SK-N-SH treated with all-trans-retinoic acid at 6 μM for 48 hours (cell line): ENCODE results near the gene MTRF1.

Source experiments
- ATAC-seq: fragments of 200-7000 bp; cut with Tn5 transposase; 3 replicates; pipeline ENCODE4 v1.9.1; 2020; ENCODE audit warnings: mild to moderate bottlenecking, moderate library complexity
- ARNTL ChIP-seq: fragments of 450-650 bp; formaldehyde crosslinking; IDR thresholded peaks from 2 replicates; pipeline ENCODE4 v1.5.0; 2020; ENCODE audit warnings: low read depth, mild to moderate bottlenecking, moderate library complexity, borderline replicate concordance
- BACH2 ChIP-seq: fragments of 250-450 bp; sonication (Bioruptor Pico); IDR thresholded peaks from 2 replicates; pipeline ENCODE4 v1.9.0; 2021; ENCODE audit warnings: mild to moderate bottlenecking, borderline replicate concordance
- CSDC2 ChIP-seq: fragments of 250-450 bp; sonication (Bioruptor Pico); IDR thresholded peaks from 2 replicates; pipeline ENCODE4 v1.5.0; 2020; ENCODE audit warnings: mild to moderate bottlenecking, moderate library complexity
- GLIS3 ChIP-seq: fragments of 250-450 bp; sonication (Bioruptor Pico); IDR thresholded peaks from 2 replicates; pipeline ENCODE4 v1.5.0; 2020; ENCODE audit warnings: mild to moderate bottlenecking, moderate library complexity
- ISL1 ChIP-seq: fragments of 250-450 bp; sonication (Bioruptor Pico); IDR thresholded peaks from 2 replicates; pipeline ENCODE4 v2.1.2; 2022; ENCODE audit warnings: mild to moderate bottlenecking, moderate library complexity
- OSR1 ChIP-seq: fragments of 250-450 bp; sonication (Bioruptor Pico); IDR thresholded peaks from 2 replicates; pipeline ENCODE4 v1.8.0; 2022; ENCODE audit warnings: moderate library complexity, mild to moderate bottlenecking, inconsistent platforms
- PPARA ChIP-seq: fragments of 250-450 bp; sonication (Bioruptor Pico); IDR thresholded peaks from 2 replicates; pipeline ENCODE4 v1.5.0; 2020; ENCODE audit warnings: mild to moderate bottlenecking, borderline replicate concordance
- RARB ChIP-seq: fragments of 250-450 bp; sonication (Bioruptor Pico); IDR thresholded peaks from 2 replicates; pipeline ENCODE4 v1.8.0; 2021; ENCODE audit warnings: mild to moderate bottlenecking, moderate library complexity
- SNAI2 ChIP-seq: fragments of 250-450 bp; sonication (Bioruptor Pico); IDR thresholded peaks from 2 replicates; pipeline ENCODE4 v1.5.0; 2020; ENCODE audit warnings: mild to moderate bottlenecking, moderate library complexity
- TCF4 ChIP-seq: fragments of 250-450 bp; sonication (Bioruptor Pico); IDR thresholded peaks from 2 replicates; pipeline ENCODE4 v1.8.0; 2021; ENCODE audit warnings: mild to moderate bottlenecking, moderate library complexity, borderline replicate concordance
- TOX ChIP-seq: fragments of 250-450 bp; sonication (Bioruptor Pico); IDR thresholded peaks from 2 replicates; pipeline ENCODE4 v1.8.0; 2021; ENCODE audit warnings: mild to moderate bottlenecking, moderate library complexity, borderline replicate concordance
- TSHZ2 ChIP-seq: fragments of 250-450 bp; sonication (Bioruptor Pico); IDR thresholded peaks from 2 replicates; pipeline ENCODE4 v1.5.0; 2020; ENCODE audit warnings: mild to moderate bottlenecking, moderate library complexity
- ZFP3 ChIP-seq: fragments of 250-450 bp; sonication (Bioruptor Pico); IDR thresholded peaks from 2 replicates; pipeline ENCODE4 v1.5.0; 2020; ENCODE audit warnings: mild to moderate bottlenecking, moderate library complexity
- ZFP30 ChIP-seq: fragments of 450-650 bp; formaldehyde crosslinking; IDR thresholded peaks from 2 replicates; pipeline ENCODE4 v1.5.0; 2022; ENCODE audit warnings: mild to moderate bottlenecking, moderate library complexity
- ZNF565 ChIP-seq: fragments of 450-650 bp; formaldehyde crosslinking; conservative IDR thresholded peaks from 2 replicates; pipeline ENCODE4 v1.5.0; 2020; ENCODE audit warnings: low read depth, mild to moderate bottlenecking, moderate library complexity
- ZNF70 ChIP-seq: fragments of 450-650 bp; formaldehyde crosslinking; IDR thresholded peaks from 2 replicates; pipeline ENCODE4 v1.5.0; 2020; ENCODE audit warnings: mild to moderate bottlenecking, moderate library complexity
- ZNF8 ChIP-seq: fragments of 450-650 bp; formaldehyde crosslinking; IDR thresholded peaks from 2 replicates; pipeline ENCODE4 v1.5.0; 2020; ENCODE audit warnings: mild to moderate bottlenecking, moderate library complexity
- TF ChIP-seq, protein P1 (sequence below): fragments of 250-450 bp; sonication (Bioruptor Pico); IDR thresholded peaks from 2 replicates; pipeline ENCODE4 v1.8.0; 2020; ENCODE audit warnings: mild to moderate bottlenecking, moderate library complexity, borderline replicate concordance
- TF ChIP-seq, protein P2 (sequence below): fragments of 250-450 bp; sonication (Bioruptor Pico); IDR thresholded peaks from 2 replicates; pipeline ENCODE4 v1.5.1; 2021; ENCODE audit warnings: mild to moderate bottlenecking, moderate library complexity
- TF ChIP-seq, protein P3 (sequence below): fragments of 250-450 bp; sonication (Bioruptor Pico); IDR thresholded peaks from 2 replicates; pipeline ENCODE4 v1.8.0; 2021; ENCODE audit warnings: low read depth, mild to moderate bottlenecking, moderate library complexity, borderline replicate concordance
- TF ChIP-seq, protein P4 (sequence below): fragments of 250-450 bp; sonication (Bioruptor Pico); IDR thresholded peaks from 2 replicates; pipeline ENCODE4 v1.5.1; 2020; ENCODE audit warnings: low read depth, mild to moderate bottlenecking, moderate library complexity

The MTRF1 gene

DNA sequence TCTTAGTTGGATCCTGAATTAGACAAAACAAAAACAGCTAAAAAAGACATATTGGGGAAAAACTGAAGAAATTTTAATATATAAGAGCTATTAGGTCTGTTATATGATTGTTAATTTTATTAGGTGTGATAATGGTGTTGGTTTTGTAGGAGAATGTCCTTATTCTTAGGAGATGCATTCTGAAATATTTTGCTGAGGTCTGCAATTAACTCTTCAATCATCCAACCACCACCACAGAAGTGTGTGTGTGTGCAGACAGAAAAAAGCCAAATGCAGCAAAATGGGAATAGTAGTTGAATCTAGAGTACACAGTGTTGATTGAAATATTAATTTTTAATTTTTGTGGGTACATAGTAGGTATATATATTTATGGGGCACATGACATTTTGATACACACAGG, 56.9 kb downstream of the MTRF1 start (continued):
- TF ChIP-seq, protein P1, sequence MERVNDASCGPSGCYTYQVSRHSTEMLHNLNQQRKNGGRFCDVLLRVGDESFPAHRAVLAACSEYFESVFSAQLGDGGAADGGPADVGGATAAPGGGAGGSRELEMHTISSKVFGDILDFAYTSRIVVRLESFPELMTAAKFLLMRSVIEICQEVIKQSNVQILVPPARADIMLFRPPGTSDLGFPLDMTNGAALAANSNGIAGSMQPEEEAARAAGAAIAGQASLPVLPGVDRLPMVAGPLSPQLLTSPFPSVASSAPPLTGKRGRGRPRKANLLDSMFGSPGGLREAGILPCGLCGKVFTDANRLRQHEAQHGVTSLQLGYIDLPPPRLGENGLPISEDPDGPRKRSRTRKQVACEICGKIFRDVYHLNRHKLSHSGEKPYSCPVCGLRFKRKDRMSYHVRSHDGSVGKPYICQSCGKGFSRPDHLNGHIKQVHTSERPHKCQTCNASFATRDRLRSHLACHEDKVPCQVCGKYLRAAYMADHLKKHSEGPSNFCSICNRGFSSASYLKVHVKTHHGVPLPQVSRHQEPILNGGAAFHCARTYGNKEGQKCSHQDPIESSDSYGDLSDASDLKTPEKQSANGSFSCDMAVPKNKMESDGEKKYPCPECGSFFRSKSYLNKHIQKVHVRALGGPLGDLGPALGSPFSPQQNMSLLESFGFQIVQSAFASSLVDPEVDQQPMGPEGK (CRISPR knock-in tag) = no peak
- no peak for TF ChIP-seq ZFP3

GRCh38 chr13:41203810-41204209, 59.6 kb downstream of the MTRF1 start:
- no peak for ATAC-seq
- no peak for TF ChIP-seq SNAI2 (CRISPR knock-in tag)
- no peak for TF ChIP-seq OSR1 (CRISPR knock-in tag)
- TF ChIP-seq ARNTL (CRISPR knock-in tag) = no peak

GRCh38 chr13:41200126-41200525, 63.2 kb downstream of the MTRF1 start:
- no peak for TF ChIP-seq ZFP30 (CRISPR knock-in tag)
- no peak for TF ChIP-seq BACH2 (CRISPR knock-in tag)
- TF ChIP-seq, protein P1 (CRISPR knock-in tag) = no peak
- TF ChIP-seq OSR1 (CRISPR knock-in tag) = no peak
- TF ChIP-seq RARB = no peak
- TF ChIP-seq PPARA (CRISPR knock-in tag) = no peak
- TF ChIP-seq ZNF8 = no peak
- TF ChIP-seq TOX = no peak
- TF ChIP-seq, protein P2, sequence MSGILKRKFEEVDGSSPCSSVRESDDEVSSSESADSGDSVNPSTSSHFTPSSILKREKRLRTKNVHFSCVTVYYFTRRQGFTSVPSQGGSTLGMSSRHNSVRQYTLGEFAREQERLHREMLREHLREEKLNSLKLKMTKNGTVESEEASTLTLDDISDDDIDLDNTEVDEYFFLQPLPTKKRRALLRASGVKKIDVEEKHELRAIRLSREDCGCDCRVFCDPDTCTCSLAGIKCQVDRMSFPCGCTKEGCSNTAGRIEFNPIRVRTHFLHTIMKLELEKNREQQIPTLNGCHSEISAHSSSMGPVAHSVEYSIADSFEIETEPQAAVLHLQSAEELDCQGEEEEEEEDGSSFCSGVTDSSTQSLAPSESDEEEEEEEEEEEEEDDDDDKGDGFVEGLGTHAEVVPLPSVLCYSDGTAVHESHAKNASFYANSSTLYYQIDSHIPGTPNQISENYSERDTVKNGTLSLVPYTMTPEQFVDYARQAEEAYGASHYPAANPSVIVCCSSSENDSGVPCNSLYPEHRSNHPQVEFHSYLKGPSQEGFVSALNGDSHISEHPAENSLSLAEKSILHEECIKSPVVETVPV = no peak
- TF ChIP-seq ZNF565 (CRISPR knock-in tag) = no peak
- TF ChIP-seq, protein P3, sequence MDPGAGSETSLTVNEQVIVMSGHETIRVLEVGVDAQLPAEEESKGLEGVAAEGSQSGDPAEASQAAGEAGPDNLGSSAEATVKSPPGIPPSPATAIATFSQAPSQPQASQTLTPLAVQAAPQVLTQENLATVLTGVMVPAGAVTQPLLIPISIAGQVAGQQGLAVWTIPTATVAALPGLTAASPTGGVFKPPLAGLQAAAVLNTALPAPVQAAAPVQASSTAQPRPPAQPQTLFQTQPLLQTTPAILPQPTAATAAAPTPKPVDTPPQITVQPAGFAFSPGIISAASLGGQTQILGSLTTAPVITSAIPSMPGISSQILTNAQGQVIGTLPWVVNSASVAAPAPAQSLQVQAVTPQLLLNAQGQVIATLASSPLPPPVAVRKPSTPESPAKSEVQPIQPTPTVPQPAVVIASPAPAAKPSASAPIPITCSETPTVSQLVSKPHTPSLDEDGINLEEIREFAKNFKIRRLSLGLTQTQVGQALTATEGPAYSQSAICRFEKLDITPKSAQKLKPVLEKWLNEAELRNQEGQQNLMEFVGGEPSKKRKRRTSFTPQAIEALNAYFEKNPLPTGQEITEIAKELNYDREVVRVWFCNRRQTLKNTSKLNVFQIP (CRISPR knock-in tag) = no peak
- no peak for TF ChIP-seq ISL1 (CRISPR knock-in tag)
- TF ChIP-seq SNAI2 (CRISPR knock-in tag) = no peak
- TF ChIP-seq, all 23 proteins: peak for 0
- no peak for ATAC-seq

DNA sequence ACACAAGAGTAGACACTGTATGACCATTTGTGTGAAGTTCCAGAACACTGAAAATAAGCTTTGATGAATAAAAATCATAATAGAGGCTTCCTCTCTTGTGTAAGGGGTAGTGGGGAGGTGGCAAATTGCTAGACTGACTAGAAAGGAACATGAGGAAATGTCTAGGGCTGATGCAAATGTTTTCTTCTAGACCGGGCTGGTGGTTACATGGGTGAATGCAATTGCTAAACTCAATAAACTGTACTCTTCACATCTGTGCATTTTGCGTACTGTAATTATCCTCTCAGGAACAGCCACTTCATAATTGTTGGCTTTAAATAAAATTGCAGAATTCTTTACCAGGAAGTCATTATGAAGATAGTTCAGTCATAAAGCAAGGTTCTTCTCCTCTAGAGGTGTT, 63.9 kb downstream of the MTRF1 start:
- ATAC-seq = no peak
- TF ChIP-seq OSR1 (CRISPR knock-in tag) (no peak), BACH2 (CRISPR knock-in tag) (no peak), GLIS3 (CRISPR knock-in tag) (no peak), SNAI2 (CRISPR knock-in tag) (no peak), ZFP30 (CRISPR knock-in tag) (no peak), ZNF565 (CRISPR knock-in tag) (no peak), ZNF8 (no peak), ZNF70 (CRISPR knock-in tag) (no peak), TSHZ2 (CRISPR knock-in tag) (no peak), ZFP3 (no peak), TCF4 (no peak), PPARA (CRISPR knock-in tag) (no peak), CSDC2 (CRISPR knock-in tag) (no peak)
- TF ChIP-seq, protein P1 (CRISPR knock-in tag) = no peak
- TF ChIP-seq, protein P2 = no peak
- TF ChIP-seq, protein P4, sequence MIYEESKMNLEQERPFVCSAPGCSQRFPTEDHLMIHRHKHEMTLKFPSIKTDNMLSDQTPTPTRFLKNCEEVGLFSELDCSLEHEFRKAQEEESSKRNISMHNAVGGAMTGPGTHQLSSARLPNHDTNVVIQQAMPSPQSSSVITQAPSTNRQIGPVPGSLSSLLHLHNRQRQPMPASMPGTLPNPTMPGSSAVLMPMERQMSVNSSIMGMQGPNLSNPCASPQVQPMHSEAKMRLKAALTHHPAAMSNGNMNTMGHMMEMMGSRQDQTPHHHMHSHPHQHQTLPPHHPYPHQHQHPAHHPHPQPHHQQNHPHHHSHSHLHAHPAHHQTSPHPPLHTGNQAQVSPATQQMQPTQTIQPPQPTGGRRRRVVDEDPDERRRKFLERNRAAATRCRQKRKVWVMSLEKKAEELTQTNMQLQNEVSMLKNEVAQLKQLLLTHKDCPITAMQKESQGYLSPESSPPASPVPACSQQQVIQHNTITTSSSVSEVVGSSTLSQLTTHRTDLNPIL (CRISPR knock-in tag) = no peak
- TF ChIP-seq, all 23 proteins: peak for 0
